ENCODE results near the gene DST. TPM values are rescaled to one million over a fixed set of nuclear protein-coding genes. Genes with fewer than 3 reads are reported as not detected.

Gene DST
- total RNA-seq, 1 donor from 2014 or later, result 6.0 TPM

- Mint-ChIP-seq H3K9me3 (no peaks in the 10 kb centered on the region), H3K27me3 (ENCODE audit: insufficient read depth) (peaks cover 2% of the 10 kb centered on the region), H3K4me3 (no peak overlapping the region), H3K27ac (no peak overlapping the region), H3K4me1 (ENCODE audit: low read depth) (peaks cover 10% of the 10 kb centered on the region), H3K36me3 (ENCODE audit: low read depth) (no peaks in the 10 kb centered on the region)
- intact Hi-C loops (cut with micrococcal nuclease), result no loop called here
- no peak for DNase-seq (ENCODE audit: low spot score)
These were observed 15.6 kb upstream of the DST start for GRCh38 chr6:56658326-56658725.

- peaks cover 10% of the 10 kb centered on the region for H3K4me1 Mint-ChIP-seq (ENCODE audit: low read depth)
- H3K9me3 Mint-ChIP-seq, result no peaks in the 10 kb centered on the region
- H3K36me3 Mint-ChIP-seq (ENCODE audit: low read depth), result no peaks in the 10 kb centered on the region
- no peak overlapping the region for H3K27ac Mint-ChIP-seq
- peaks cover 2% of the 10 kb centered on the region for H3K27me3 Mint-ChIP-seq (ENCODE audit: insufficient read depth)
- no peak for DNase-seq (ENCODE audit: low spot score)
- intact Hi-C loops (cut with micrococcal nuclease), result no loop called here
- no peak overlapping the region for H3K4me3 Mint-ChIP-seq
These were observed 14.7 kb upstream of the DST start for GRCh38 chr6:56657354-56657753.

- H3K4me1 Mint-ChIP-seq (ENCODE audit: low read depth), result peaks cover 10% of the 10 kb centered on the region
- DNase-seq (ENCODE audit: low spot score), result no peak
- intact Hi-C loops (cut with micrococcal nuclease), result no loop called here
- no peaks in the 10 kb centered on the region for H3K36me3 Mint-ChIP-seq (ENCODE audit: low read depth)
- H3K27ac Mint-ChIP-seq, result no peak overlapping the region
- H3K9me3 Mint-ChIP-seq, result no peaks in the 10 kb centered on the region
- H3K27me3 Mint-ChIP-seq (ENCODE audit: insufficient read depth), result peaks cover 2% of the 10 kb centered on the region
- H3K4me3 Mint-ChIP-seq, result no peak overlapping the region
These were observed 13.8 kb upstream of the DST start for GRCh38 chr6:56656466-56656865.

GRCh38 chr6:56655996-56656395 is 13.3 kb upstream of the DST start:
- Mint-ChIP-seq H3K9me3 (no peaks in the 10 kb centered on the region), H3K36me3 (ENCODE audit: low read depth) (no peaks in the 10 kb centered on the region), H3K4me1 (ENCODE audit: low read depth) (peaks cover 10% of the 10 kb centered on the region), H3K4me3 (no peak overlapping the region), H3K27ac (no peak overlapping the region), H3K27me3 (ENCODE audit: insufficient read depth) (peaks cover 2% of the 10 kb centered on the region)
- DNase-seq (ENCODE audit: low spot score), result no peak
- intact Hi-C loops (cut with micrococcal nuclease), result no loop called here

- Mint-ChIP-seq H3K9me3 (no peaks in the 10 kb centered on the region), H3K27me3 (ENCODE audit: insufficient read depth) (peaks cover 2% of the 10 kb centered on the region), H3K36me3 (ENCODE audit: low read depth) (no peaks in the 10 kb centered on the region), H3K4me1 (ENCODE audit: low read depth) (peaks cover 9% of the 10 kb centered on the region), H3K27ac (no peak overlapping the region), H3K4me3 (no peak overlapping the region)
- intact Hi-C loops (cut with micrococcal nuclease), result no loop called here
- DNase-seq (ENCODE audit: low spot score), result no peak
These were observed 12.6 kb upstream of the DST start for GRCh38 chr6:56655249-56655648.

GRCh38 chr6:56652994-56653393 is 10.3 kb upstream of the DST start:
- Mint-ChIP-seq H3K36me3 (ENCODE audit: low read depth) (no peaks in the 10 kb centered on the region), H3K27ac (no peak overlapping the region)
- intact Hi-C loops (cut with micrococcal nuclease), result no loop called here

GRCh38 chr6:56652231-56652630 is 9.5 kb upstream of the DST start:
- intact Hi-C loops (cut with micrococcal nuclease), result no loop called here
- peaks cover 3% of the 10 kb centered on the region for H3K27me3 Mint-ChIP-seq (ENCODE audit: insufficient read depth)
- no peak overlapping the region for H3K27ac Mint-ChIP-seq
- H3K4me1 Mint-ChIP-seq (ENCODE audit: low read depth), result no peaks in the 10 kb centered on the region
- DNase-seq (ENCODE audit: low spot score), result no peak
- no peaks in the 10 kb centered on the region for H3K36me3 Mint-ChIP-seq (ENCODE audit: low read depth)
- H3K4me3 Mint-ChIP-seq, result no peak overlapping the region
- H3K9me3 Mint-ChIP-seq, result no peaks in the 10 kb centered on the region

More at GRCh38 chr6:56652994-56653393, 10.3 kb upstream of the DST start:
- H3K9me3 Mint-ChIP-seq, result no peaks in the 10 kb centered on the region
- H3K4me3 Mint-ChIP-seq, result no peak overlapping the region
- no peaks in the 10 kb centered on the region for H3K4me1 Mint-ChIP-seq (ENCODE audit: low read depth)
- H3K27me3 Mint-ChIP-seq (ENCODE audit: insufficient read depth), result peaks cover 3% of the 10 kb centered on the region
- DNase-seq (ENCODE audit: low spot score), result no peak

GRCh38 chr6:56650191-56650590 is 7.5 kb upstream of the DST start:
- intact Hi-C loops (cut with micrococcal nuclease), result no loop called here
- Mint-ChIP-seq H3K36me3 (ENCODE audit: low read depth) (no peaks in the 10 kb centered on the region), H3K27me3 (ENCODE audit: insufficient read depth) (peaks cover 2% of the 10 kb centered on the region), H3K4me3 (no peak overlapping the region), H3K9me3 (no peaks in the 10 kb centered on the region), H3K4me1 (ENCODE audit: low read depth) (no peaks in the 10 kb centered on the region), H3K27ac (no peak overlapping the region)
- no peak for DNase-seq (ENCODE audit: low spot score)

GRCh38 chr6:56649782-56650181 is 7.1 kb upstream of the DST start:
- no peak for DNase-seq (ENCODE audit: low spot score)
- Mint-ChIP-seq H3K27me3 (ENCODE audit: insufficient read depth) (peaks cover 2% of the 10 kb centered on the region), H3K9me3 (no peaks in the 10 kb centered on the region), H3K4me3 (no peak overlapping the region), H3K27ac (no peak overlapping the region), H3K4me1 (ENCODE audit: low read depth) (no peaks in the 10 kb centered on the region), H3K36me3 (ENCODE audit: low read depth) (no peaks in the 10 kb centered on the region)
- intact Hi-C loops (cut with micrococcal nuclease), result no loop called here

- no peaks in the 10 kb centered on the region for H3K9me3 Mint-ChIP-seq
These were observed 6.5 kb upstream of the DST start for GRCh38 chr6:56649053-56649769.

GRCh38 chr6:56647172-56647762 is 4.6 kb upstream of the DST start:
- Mint-ChIP-seq H3K9me3 (no peaks in the 10 kb centered on the region), H3K36me3 (ENCODE audit: low read depth) (no peaks in the 10 kb centered on the region), H3K4me3 (no peak overlapping the region), H3K27me3 (ENCODE audit: insufficient read depth) (peaks cover 2% of the 10 kb centered on the region), H3K27ac (no peak overlapping the region), H3K4me1 (ENCODE audit: low read depth) (no peaks in the 10 kb centered on the region)
- intact Hi-C loops (cut with micrococcal nuclease), result no loop called here
- DNase-seq (ENCODE audit: low spot score), result no peak

More at GRCh38 chr6:56649053-56649769, 6.5 kb upstream of the DST start:
- DNase-seq (ENCODE audit: low spot score), result no peak
- H3K27me3 Mint-ChIP-seq (ENCODE audit: insufficient read depth), result peaks cover 2% of the 10 kb centered on the region
- no peak overlapping the region for H3K27ac Mint-ChIP-seq
- no peak overlapping the region for H3K4me3 Mint-ChIP-seq
- H3K4me1 Mint-ChIP-seq (ENCODE audit: low read depth), result no peaks in the 10 kb centered on the region
- H3K36me3 Mint-ChIP-seq (ENCODE audit: low read depth), result no peaks in the 10 kb centered on the region
- intact Hi-C loops (cut with micrococcal nuclease), result no loop called here

- intact Hi-C loops (cut with micrococcal nuclease), result no loop called here
- no peak for DNase-seq (ENCODE audit: low spot score)
These were observed 1.7 kb upstream of the DST start for GRCh38 chr6:56644366-56644765.

GRCh38 chr6:56643379-56644089 is 845 bp upstream of the DST start:
- Mint-ChIP-seq H3K27me3 (ENCODE audit: insufficient read depth) (no peaks in the 10 kb centered on the region), H3K4me1 (ENCODE audit: low read depth) (no peaks in the 10 kb centered on the region), H3K4me3 (no peak overlapping the region), H3K36me3 (ENCODE audit: low read depth) (no peaks in the 10 kb centered on the region), H3K9me3 (no peaks in the 10 kb centered on the region), H3K27ac (no peak overlapping the region)
- intact Hi-C loops (cut with micrococcal nuclease), result no loop called here
- DNase-seq (ENCODE audit: low spot score), result no peak

More at GRCh38 chr6:56644366-56644765, 1.7 kb upstream of the DST start:
- H3K4me1 Mint-ChIP-seq (ENCODE audit: low read depth), result no peaks in the 10 kb centered on the region
- peaks cover under 1% of the 10 kb centered on the region for H3K27me3 Mint-ChIP-seq (ENCODE audit: insufficient read depth)
- H3K36me3 Mint-ChIP-seq (ENCODE audit: low read depth), result no peaks in the 10 kb centered on the region
- H3K4me3 Mint-ChIP-seq, result no peak overlapping the region
- H3K27ac Mint-ChIP-seq, result no peak overlapping the region
- H3K9me3 Mint-ChIP-seq, result no peaks in the 10 kb centered on the region
